Right atrium auricular region (tissue), 2 donors: Measurements from ENCODE around the gene AHCYL1. TPM values are rescaled to one million over a fixed set of nuclear protein-coding genes. Genes with fewer than 3 reads are reported as not detected.

Experiments
- DNase-seq: peaks from one replicate; pipeline ENCODE4 v3.0.0-alpha.2; 2019; ENCODE audit warnings: low spot score
- H3K27ac ChIP-seq, 2 donors: fragments of 200-600 bp; sonication (generic); 1 replicate in 1 of 2; 2 replicates in 1 of 2; pipeline ENCODE4 v1.5.1; 2016 to 2019
- H3K27me3 ChIP-seq, 2 donors: fragments of 200-600 bp; sonication (generic); one replicate each; pipeline versions ENCODE4 v1.5.1 to v1.6.0; 2017 to 2019
- H3K36me3 ChIP-seq: fragments of 200-600 bp; sonication (generic); one replicate; pipeline ENCODE4 v1.5.1; 2016
- H3K4me1 ChIP-seq, 2 donors: fragments of 200-600 bp; sonication (generic); one replicate each; pipeline versions ENCODE4 v1.5.1 to v1.6.0; 2017 to 2019
- H3K4me3 ChIP-seq, 2 donors: fragments of 200-600 bp; sonication (generic); 1 replicate in 1 of 2; 2 replicates in 1 of 2; pipeline ENCODE4 v1.5.1; 2017 to 2019; ENCODE audit warnings: mild to moderate bottlenecking in 1 of 2, moderate library complexity in 1 of 2
- H3K9me3 ChIP-seq, 2 donors: fragments of 200-600 bp; sonication (generic); one replicate each; pipeline ENCODE4 v1.5.1; 2019
- CTCF ChIP-seq, 2 donors: fragments of 200-600 bp; sonication (generic); IDR thresholded peaks; one replicate each; pipeline ENCODE4 v1.5.1; 2019; ENCODE audit warnings: antibody characterized with exemption in 2 of 2
- total RNA-seq, 2 donors: library from RNA; depleted of rRNA; stranded (reverse); fragments of >200 nt; gene quantifications; one replicate each; pipeline ENCODE4 v1.1.0, GENCODE V29; 2016

Gene AHCYL1
- total RNA-seq, 2 donors from 2014 or later = 28.7 to 36.9 TPM

GRCh38 chr1:110069404-110070281 lies 85.1 kb downstream of the AHCYL1 start:
- no peak overlapping the region for H3K27ac ChIP-seq
- H3K4me1 ChIP-seq = peaks cover 0 to 31% of the 10 kb centered on the region in 2 donors
- no peak for TF ChIP-seq CTCF (IDR thresholded peaks at IDR 0.05)
- no peaks in the 10 kb centered on the region for H3K36me3 ChIP-seq
- H3K4me3 ChIP-seq = peak overlapping the region in 1 of 2 donors; percentile 32
- H3K27me3 ChIP-seq = peaks cover 31 to 35% of the 10 kb centered on the region in 2 donors
- no peak for DNase-seq
- no peaks in the 10 kb centered on the region for H3K9me3 ChIP-seq

GRCh38 chr1:110070282-110070669 lies 85.7 kb downstream of the AHCYL1 start:
- Histone ChIP-seq H3K36me3 (no peaks in the 10 kb centered on the region), H3K4me3 (peak overlapping the region in 1 of 2 donors; percentile 32), H3K4me1 (peaks cover 0 to 31% of the 10 kb centered on the region in 2 donors), H3K27ac (no peak overlapping the region), H3K27me3 (peaks cover 31 to 35% of the 10 kb centered on the region in 2 donors), H3K9me3 (no peaks in the 10 kb centered on the region)
- TF ChIP-seq CTCF (IDR thresholded peaks at IDR 0.05) = no peak
- DNase-seq = no peak

- DNase-seq = no peak
- H3K9me3 ChIP-seq = no peaks in the 10 kb centered on the region
- no peaks in the 10 kb centered on the region for H3K36me3 ChIP-seq
- no peak within 1 kb of the TSS for H3K27ac ChIP-seq
- H3K27me3 ChIP-seq = peaks cover 31 to 35% of the 10 kb centered on the region in 2 donors
- peaks cover 0 to 31% of the 10 kb centered on the region in 2 donors for H3K4me1 ChIP-seq
- H3K4me3 ChIP-seq = peak within 1 kb of the TSS in 1 of 2 donors; percentile 32
- no peak for TF ChIP-seq CTCF (IDR thresholded peaks at IDR 0.05)
Measured at GRCh38 chr1:110070671-110071242, 86.2 kb downstream of the AHCYL1 start, which contains the start of gene ALX3. Gene ALX3 (minus strand): TSS chr1:110070672. CDS start chr1:110070612, 60 bp downstream.

Other genes with a start within 250 kb of the AHCYL1 start
- 100 to 1,000 TPM; 121 to 197 TPM for gene GSTM3, start 243.7 kb upstream of the AHCYL1 start, total RNA-seq
- gene EPS8L3, start 220.8 kb upstream of the AHCYL1 start, total RNA-seq = under 1 TPM in 1 of 2 donors, not detected in 1; 0.19 TPM
- 10 to 100 TPM; 31.4 to 48.4 TPM for gene CSF1, start 73.9 kb upstream of the AHCYL1 start, total RNA-seq
- 10 to 100 TPM; 14.6 to 19.1 TPM for gene STRIP1, start 49.9 kb downstream of the AHCYL1 start, total RNA-seq
- not detected for gene ALX3, start 85.9 kb downstream of the AHCYL1 start, total RNA-seq
- not detected for gene UBL4B, start 127.7 kb downstream of the AHCYL1 start, total RNA-seq
- not detected for gene SLC6A17, start 165.7 kb downstream of the AHCYL1 start, total RNA-seq
- gene KCNC4, start 225.5 kb downstream of the AHCYL1 start, total RNA-seq = 1 to 10 TPM; 4.2 to 9.1 TPM